Sigmoid colon (tissue), 7 donors: ENCODE results near the gene CYP2W1. TPM values are rescaled to one million over a fixed set of nuclear protein-coding genes. Genes with fewer than 3 reads are reported as not detected.

Experiments used
- DNase-seq: peaks from one replicate; pipeline ENCODE4 v3.0.0-alpha.2; 2019
- H3K27ac ChIP-seq, 4 donors: fragments of 200-600 bp; sonication (generic); one replicate each; pipeline ENCODE4 v1.5.1; 2016 to 2019; ENCODE audit warnings: mild to moderate bottlenecking in 1 of 4
- H3K27me3 ChIP-seq, 3 donors: fragments of 200-600 bp; sonication (generic); one replicate each; pipeline ENCODE4 v1.5.1; 2019; ENCODE audit warnings: mild to moderate bottlenecking in 1 of 3
- H3K36me3 ChIP-seq, 4 donors: fragments of 200-600 bp; sonication (generic); one replicate each; pipeline ENCODE4 v1.5.1; 2016 to 2019
- H3K4me1 ChIP-seq, 4 donors: fragments of 200-600 bp; sonication (generic); one replicate each; pipeline ENCODE4 v1.5.1; 2017 to 2019
- H3K4me3 ChIP-seq, 4 donors: fragments of 200-600 bp; sonication (generic); one replicate each; pipeline ENCODE4 v1.5.1; 2017 to 2019; ENCODE audit warnings: mild to moderate bottlenecking in 2 of 4, moderate library complexity in 1 of 4
- H3K9me3 ChIP-seq, 4 donors: fragments of 200-600 bp in 3 of 4; sonication (generic) in 3 of 4; one replicate each; pipeline versions ENCODE4 v1.5.1 to v1.6.1; 2013 to 2019
- EP300 ChIP-seq, 4 donors: sonication (generic); formaldehyde crosslinking; IDR thresholded peaks; one replicate each; pipeline ENCODE4 v1.6.1; 2017; ENCODE audit warnings: antibody characterized with exemption in 4 of 4
- POLR2A ChIP-seq, 2 donors: fragments of 450-650 bp; IDR thresholded peaks; one replicate each; pipeline ENCODE4 v1.6.1; 2016; ENCODE audit warnings: antibody characterized with exemption in 2 of 2, mild to moderate bottlenecking in 2 of 2, moderate library complexity in 2 of 2
- POLR2AphosphoS5 ChIP-seq, 4 donors: sonication (generic); formaldehyde crosslinking; IDR thresholded peaks; one replicate each; pipeline ENCODE4 v1.6.1; 2017; ENCODE audit warnings: antibody characterized with exemption in 4 of 4
- WGBS, 2 donors: extraction: QIAGEN DNeasy Blood & Tissue Kit; methylation state at CpG; one replicate each; pipeline ENCODE4 v1.1.7; 2013; 5-methylcytosine and 5-hydroxymethylcytosine counted together
- intact Hi-C: fragments of 100-400 bp; cut with DNase I; formaldehyde crosslinking; loops from one replicate; pipeline ENCODE4 v1.15.1; 2023
- polyA plus RNA-seq, 3 donors: library from polyadenylated mRNA; stranded (reverse); fragments of 200-250 nt; gene quantifications; one replicate each; pipeline ENCODE4 v1.2.3, GENCODE V29; 2013
- total RNA-seq, 4 donors: library from RNA; depleted of rRNA; stranded (reverse); fragments of >200 nt; gene quantifications; one replicate each; pipeline ENCODE4 v1.1.0, GENCODE V29; 2016
- TF ChIP-seq, protein P1 (sequence below), 4 experiments: fragments of 450-650 bp in 3 of 4; fragments of 200-600 bp in 1 of 4; IDR thresholded peaks; one replicate each; pipeline ENCODE4 v1.5.1; 2016 to 2019; ENCODE audit warnings: antibody characterized with exemption in 4 of 4, mild to moderate bottlenecking in 3 of 4, moderate library complexity in 2 of 4
- donor health status: healthy with polysubstance abuse.
- donor health status: Bipolar disorder and iron deficiency.
- donor health status: healthy.

The CYP2W1 gene
- total and polyA plus RNA-seq, 7 donors = 0.83 to 3.8 TPM; not detected in 5

DNA sequence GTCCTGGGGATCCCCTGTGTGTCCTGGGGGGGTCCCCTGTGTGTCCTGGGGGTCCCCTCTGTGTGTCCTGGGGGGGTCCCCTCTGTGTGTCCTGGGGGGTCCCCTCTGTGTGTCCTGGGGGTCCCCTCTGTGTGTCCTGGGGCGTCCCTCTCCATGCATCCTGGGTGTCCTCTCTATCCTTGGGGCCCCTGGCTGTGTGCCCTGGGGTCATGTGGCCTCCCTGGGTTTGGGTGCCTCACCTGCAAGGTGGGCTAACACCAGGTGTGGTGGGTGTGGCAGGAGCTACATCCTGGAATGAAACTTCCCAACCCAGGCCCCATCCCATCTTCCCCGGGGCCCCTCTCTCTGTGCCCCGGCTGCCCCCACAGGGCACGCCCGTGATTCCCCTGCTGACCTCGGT, 4.9 kb downstream of the CYP2W1 start:
- no peak overlapping the region for H3K27ac ChIP-seq
- no peak for DNase-seq
- intact Hi-C loops = no loop called here
- no peak for TF ChIP-seq POLR2AphosphoS5 (IDR thresholded peaks at IDR 0.05)
- TF ChIP-seq, protein P1, sequence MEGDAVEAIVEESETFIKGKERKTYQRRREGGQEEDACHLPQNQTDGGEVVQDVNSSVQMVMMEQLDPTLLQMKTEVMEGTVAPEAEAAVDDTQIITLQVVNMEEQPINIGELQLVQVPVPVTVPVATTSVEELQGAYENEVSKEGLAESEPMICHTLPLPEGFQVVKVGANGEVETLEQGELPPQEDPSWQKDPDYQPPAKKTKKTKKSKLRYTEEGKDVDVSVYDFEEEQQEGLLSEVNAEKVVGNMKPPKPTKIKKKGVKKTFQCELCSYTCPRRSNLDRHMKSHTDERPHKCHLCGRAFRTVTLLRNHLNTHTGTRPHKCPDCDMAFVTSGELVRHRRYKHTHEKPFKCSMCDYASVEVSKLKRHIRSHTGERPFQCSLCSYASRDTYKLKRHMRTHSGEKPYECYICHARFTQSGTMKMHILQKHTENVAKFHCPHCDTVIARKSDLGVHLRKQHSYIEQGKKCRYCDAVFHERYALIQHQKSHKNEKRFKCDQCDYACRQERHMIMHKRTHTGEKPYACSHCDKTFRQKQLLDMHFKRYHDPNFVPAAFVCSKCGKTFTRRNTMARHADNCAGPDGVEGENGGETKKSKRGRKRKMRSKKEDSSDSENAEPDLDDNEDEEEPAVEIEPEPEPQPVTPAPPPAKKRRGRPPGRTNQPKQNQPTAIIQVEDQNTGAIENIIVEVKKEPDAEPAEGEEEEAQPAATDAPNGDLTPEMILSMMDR (IDR thresholded peaks at IDR 0.05) = no peak
- TF ChIP-seq EP300 (IDR thresholded peaks at IDR 0.05) = no peak
- no peak for TF ChIP-seq POLR2A (IDR thresholded peaks at IDR 0.05)
- H3K4me3 ChIP-seq = no peak overlapping the region
- H3K9me3 ChIP-seq = no peaks in the 10 kb centered on the region
- peaks cover 33 to 68% (median 48%) of the 10 kb centered on the region in 3 donors for H3K27me3 ChIP-seq
- no peaks in the 10 kb centered on the region for H3K36me3 ChIP-seq
- WGBS, 2 donors = 23 to 49% methylated on average over 6 of the region's 6 CpGs
- H3K4me1 ChIP-seq = peaks cover 0 to 12% (median 4%) of the 10 kb centered on the region in 4 donors

DNA sequence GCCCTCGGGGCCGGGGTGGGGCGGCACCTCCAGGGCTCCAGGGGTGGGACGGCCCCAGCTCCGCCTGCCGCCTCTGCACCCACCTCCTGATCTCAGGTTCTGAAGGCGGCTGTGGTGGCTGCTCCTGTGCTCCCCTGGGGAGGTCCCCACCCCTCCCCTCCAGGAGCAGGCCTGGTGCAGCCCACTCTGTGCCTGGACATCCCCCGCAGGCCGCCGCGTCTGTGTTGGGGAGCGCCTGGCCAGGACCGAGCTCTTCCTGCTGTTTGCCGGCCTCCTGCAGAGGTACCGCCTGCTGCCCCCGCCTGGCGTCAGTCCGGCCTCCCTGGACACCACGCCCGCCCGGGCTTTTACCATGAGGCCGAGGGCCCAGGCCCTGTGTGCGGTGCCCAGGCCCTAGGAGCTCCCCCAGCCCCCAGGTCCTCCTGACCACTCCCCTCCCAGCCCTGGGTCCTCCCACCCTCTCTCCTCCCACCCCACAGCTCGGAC, 5.5 kb downstream of the CYP2W1 start:
- Histone ChIP-seq H3K4me3 (no peak overlapping the region), H3K27me3 (peaks cover 30 to 62% (median 42%) of the 10 kb centered on the region in 3 donors), H3K36me3 (no peaks in the 10 kb centered on the region), H3K4me1 (peaks cover 0 to 16% (median 6%) of the 10 kb centered on the region in 4 donors), H3K27ac (no peak overlapping the region), H3K9me3 (no peaks in the 10 kb centered on the region)
- WGBS, 2 donors = 7 to 29% methylated on average over 24 of the region's 24 CpGs
- TF ChIP-seq POLR2AphosphoS5 (IDR thresholded peaks at IDR 0.05) = no peak
- TF ChIP-seq, protein P1 (IDR thresholded peaks at IDR 0.05) = no peak
- no peak for TF ChIP-seq EP300 (IDR thresholded peaks at IDR 0.05)
- TF ChIP-seq POLR2A (IDR thresholded peaks at IDR 0.05) = no peak
- no peak for DNase-seq
- intact Hi-C loops = no loop called here

DNA sequence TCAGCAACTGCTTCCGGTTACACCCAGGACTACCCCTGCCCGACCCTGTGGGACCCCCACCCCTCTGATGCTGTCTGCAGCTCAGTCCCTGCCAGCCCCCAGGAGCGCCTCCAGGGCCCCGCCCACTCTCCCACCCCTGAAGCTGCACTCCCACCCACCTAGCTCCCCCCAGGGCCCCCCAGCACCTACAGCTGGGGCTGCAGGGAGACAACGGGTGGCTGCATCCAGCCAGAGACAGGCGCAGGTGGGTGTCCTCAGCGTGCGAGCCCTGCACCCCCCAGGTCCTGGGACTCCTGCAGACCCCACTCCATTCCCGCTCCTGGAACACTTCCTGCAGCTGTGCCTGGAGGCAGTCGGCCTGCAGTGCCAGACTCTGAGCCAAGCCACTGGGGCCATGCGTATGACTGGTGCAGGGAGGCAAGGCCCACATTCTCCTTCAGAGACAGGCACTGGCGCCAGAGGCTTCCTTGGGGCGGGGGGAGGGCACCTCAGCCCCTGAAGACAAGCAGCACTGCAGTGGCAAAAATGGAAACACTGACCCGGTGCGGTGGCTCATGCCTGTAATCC, 6.1 kb downstream of the CYP2W1 start:
- DNase-seq = no peak
- Histone ChIP-seq H3K9me3 (no peaks in the 10 kb centered on the region), H3K4me3 (no peak overlapping the region), H3K4me1 (peaks cover 0 to 18% (median 7%) of the 10 kb centered on the region in 4 donors), H3K36me3 (no peaks in the 10 kb centered on the region), H3K27me3 (peaks cover 26 to 57% (median 36%) of the 10 kb centered on the region in 3 donors), H3K27ac (no peak overlapping the region)
- TF ChIP-seq, protein P1 (IDR thresholded peaks at IDR 0.05) = no peak
- TF ChIP-seq EP300 (IDR thresholded peaks at IDR 0.05) (no peak), POLR2AphosphoS5 (IDR thresholded peaks at IDR 0.05) (no peak), POLR2A (IDR thresholded peaks at IDR 0.05) (no peak)
- intact Hi-C loops = no loop called here
- 68 to 71% methylated on average over 15 of the region's 15 CpGs for WGBS, 2 donors

DNA sequence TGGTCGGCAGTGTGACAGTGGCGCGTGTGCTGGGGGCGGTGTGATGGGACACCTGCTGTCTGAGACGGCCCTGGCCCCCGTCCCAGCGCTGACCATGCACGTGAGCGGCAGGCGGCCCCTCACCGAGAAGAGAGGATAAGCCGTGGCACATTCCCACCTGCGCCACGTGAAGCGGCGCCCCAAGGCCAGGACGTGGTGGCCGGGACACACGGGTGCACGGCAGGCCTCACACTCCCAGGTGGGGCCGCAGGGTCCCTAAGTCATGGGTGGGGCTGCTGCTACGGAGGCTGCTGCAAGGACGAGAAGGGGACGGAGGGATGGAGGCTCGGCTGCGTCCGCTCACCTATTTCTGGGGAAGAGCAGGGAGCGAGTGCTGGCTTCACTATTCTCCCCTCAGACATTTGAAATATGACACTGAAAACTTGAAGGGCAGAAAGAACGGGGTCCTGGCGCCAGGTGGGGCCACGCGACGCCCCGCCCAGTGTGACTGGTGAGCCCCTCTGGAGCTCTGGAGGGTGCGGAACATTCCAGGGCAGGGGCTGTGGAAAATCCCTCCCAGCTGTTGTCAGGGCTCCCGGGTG, 7.5 kb downstream of the CYP2W1 start:
- peaks cover 18 to 43% (median 27%) of the 10 kb centered on the region in 3 donors for H3K27me3 ChIP-seq

More for the DNA sequence above, 7.5 kb downstream of the CYP2W1 start:
- TF ChIP-seq POLR2AphosphoS5 (IDR thresholded peaks at IDR 0.05) = no peak
- TF ChIP-seq POLR2A (IDR thresholded peaks at IDR 0.05) = no peak
- TF ChIP-seq, protein P1 (IDR thresholded peaks at IDR 0.05) = no peak
- TF ChIP-seq EP300 (IDR thresholded peaks at IDR 0.05) = no peak
- no peak overlapping the region for H3K27ac ChIP-seq
- H3K4me3 ChIP-seq = no peak overlapping the region
- H3K9me3 ChIP-seq = no peaks in the 10 kb centered on the region
- intact Hi-C loops = loop anchor here (5.0 kb wide), 2 partner anchors 37 to 187 kb away; no protein-coding TSS in a partner anchor
- H3K4me1 ChIP-seq = peaks cover 0 to 18% (median 7%) of the 10 kb centered on the region in 4 donors
- peaks cover 0 to under 1% (median 0%) of the 10 kb centered on the region in 4 donors for H3K36me3 ChIP-seq
- no peak for DNase-seq
- WGBS, 2 donors = 81 to 82% methylated on average over 36 of the region's 36 CpGs
